Hepatocyte (in vitro differentiated cells): ENCODE measurements around the gene ULBP2.
"Not testable (repeated sequence)": the region's sequence is repeated elsewhere in the genome, so short reads cannot be mapped to it uniquely, and the experiment has no call there.

ENCODE experiments used
- CTCF ChIP-seq: fragments of 200-600 bp; sonication (generic); IDR thresholded peaks from 2 replicates; pipeline ENCODE4 v1.5.1; 2016; ENCODE audit warnings: antibody characterized with exemption, mild to moderate bottlenecking; ENCODE audit not compliant: poor library complexity
- EZH2phosphoT487 ChIP-seq: fragments of 200-600 bp; sonication (generic); IDR thresholded peaks from one replicate; pipeline ENCODE4 v1.6.1; 2018; ENCODE audit warnings: antibody characterized with exemption, mild to moderate bottlenecking, low read depth, moderate library complexity; ENCODE audit not compliant: unreplicated experiment, severe bottlenecking

DNA sequence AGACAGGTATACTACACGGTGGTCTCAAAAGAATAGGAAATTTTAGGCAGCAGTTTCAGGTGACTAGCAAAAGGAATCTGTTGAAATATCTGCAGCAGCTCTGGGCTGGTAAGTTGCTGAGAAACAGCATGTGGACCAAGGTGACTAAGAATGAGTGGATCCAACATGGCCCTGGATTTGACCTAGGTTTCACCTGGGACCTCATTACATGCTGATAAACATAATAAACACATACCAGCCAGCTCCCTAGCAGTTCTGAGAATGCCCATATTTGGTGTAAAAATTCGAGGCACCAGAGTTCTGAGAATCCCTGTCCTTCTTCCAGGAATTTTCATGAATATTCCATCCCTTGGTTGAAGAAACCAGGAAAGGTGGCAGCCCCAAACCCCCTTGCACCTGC, 11.6 kb downstream of the ULBP2 start:
- not testable (repeated sequence) for TF ChIP-seq CTCF, EZH2phosphoT487
